GM18951 (cell line): ENCODE measurements around the gene MPST.

ENCODE experiments used
- POLR2A ChIP-seq: IDR thresholded peaks from 4 replicates; pipeline ENCODE4 v1.6.1; 2011; ENCODE audit warnings: mild to moderate bottlenecking; ENCODE audit not compliant: insufficient read length, insufficient read depth; ENCODE audit errors: extremely low read depth
- in situ Hi-C: fragments of 300-500 bp; cut with MboI; formaldehyde crosslinking; loops from one replicate; pipeline ENCODE4 v1.12.0; 2022; ENCODE audit warnings: low sequenced_read_pairs, mixed read lengths, inconsistent platforms; ENCODE audit not compliant: unreplicated experiment

MPST gene

DNA sequence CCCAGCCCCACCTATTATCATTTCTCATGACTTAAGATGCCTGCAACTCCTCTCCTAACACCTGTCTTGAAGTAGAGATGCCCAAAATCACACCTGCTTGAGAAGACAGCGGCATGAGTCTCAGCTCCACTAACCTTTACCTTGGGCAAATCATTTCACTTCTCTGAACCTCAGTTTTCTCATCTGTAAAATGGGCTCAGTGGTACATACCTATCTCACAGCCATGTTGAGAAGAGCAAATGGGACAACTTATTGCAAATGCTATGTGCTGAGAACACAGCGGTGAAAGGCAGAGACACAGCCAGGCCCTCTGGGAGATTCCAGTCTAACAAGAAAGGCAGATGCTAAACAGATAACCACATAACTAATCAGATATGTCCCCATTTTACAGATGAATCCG lies 8.1 kb upstream of the MPST start:
- in situ Hi-C loops = no loop called here
- no peak for TF ChIP-seq POLR2A

DNA sequence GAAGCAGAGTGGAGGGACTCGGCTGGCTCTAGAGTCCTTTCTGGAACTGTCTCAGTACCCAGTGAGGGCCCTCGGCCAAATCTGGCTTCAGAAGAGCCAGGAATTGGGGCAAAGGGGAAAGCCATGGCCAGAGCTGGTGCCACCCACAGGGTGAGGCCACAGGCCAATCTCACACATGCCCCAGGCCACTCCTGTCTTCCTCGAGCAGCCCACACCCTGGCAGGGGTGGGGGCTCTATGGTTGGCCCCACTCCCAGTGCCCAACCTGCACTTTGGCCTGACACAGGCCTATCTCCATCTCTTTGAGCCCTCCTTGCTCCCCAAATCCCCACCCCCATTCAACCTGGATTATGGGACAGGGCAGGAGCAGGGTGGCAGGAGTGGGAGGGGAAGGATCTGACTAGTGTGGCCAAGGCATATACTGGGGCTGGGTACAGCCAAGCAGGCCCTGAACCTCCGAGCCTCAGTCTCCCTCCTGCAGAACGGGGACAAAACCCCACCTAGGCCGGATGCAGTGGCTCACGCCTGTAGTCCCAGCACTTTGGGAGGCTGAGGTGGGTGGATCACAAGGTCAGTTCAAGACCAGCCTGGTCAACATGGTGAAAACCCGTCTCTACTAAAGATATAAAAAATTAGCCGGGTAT lies 7.2 kb upstream of the MPST start:
- no peak for TF ChIP-seq POLR2A
- in situ Hi-C loops = no loop called here

DNA sequence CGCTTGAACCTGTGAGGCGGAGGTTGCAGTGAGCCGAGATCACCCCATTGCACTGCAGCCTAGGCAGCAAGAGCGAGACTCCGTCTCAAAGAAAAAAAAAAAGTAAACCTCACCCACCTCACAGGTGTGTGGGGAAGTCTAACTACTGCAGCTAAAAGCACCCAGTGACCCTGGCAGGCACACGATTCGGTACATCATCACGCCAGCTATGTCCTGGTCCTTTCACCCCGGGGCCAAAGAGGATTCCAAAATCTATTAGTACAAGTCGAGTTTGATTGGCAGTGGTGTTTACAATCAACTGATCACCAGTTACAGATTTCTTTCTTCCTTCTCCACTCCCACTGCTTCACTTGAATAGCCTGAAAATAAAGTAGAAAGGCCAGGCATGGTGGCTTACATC lies 6.6 kb upstream of the MPST start:
- in situ Hi-C loops = no loop called here
- no peak for TF ChIP-seq POLR2A

DNA sequence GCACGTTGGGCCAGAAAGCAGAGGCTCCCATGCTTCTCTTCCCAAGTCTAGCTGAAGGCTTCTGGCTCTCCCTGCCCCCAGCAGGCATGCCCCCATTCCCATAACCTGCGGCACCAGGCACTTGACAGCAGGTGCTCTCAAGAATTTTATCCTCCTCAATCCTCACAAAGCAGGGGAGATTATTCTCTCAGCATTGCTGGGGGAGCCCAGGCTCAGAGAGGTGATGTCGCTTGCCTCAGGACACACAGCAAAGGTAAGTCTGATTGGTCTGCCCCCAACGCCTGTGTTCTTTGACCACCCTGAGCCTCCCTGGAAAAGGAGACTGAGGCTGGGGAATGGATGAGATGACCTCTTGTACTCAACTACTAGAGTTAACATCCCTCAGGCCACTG lies 5.1 kb upstream of the MPST start:
- in situ Hi-C loops = no loop called here
- no peak for TF ChIP-seq POLR2A

DNA sequence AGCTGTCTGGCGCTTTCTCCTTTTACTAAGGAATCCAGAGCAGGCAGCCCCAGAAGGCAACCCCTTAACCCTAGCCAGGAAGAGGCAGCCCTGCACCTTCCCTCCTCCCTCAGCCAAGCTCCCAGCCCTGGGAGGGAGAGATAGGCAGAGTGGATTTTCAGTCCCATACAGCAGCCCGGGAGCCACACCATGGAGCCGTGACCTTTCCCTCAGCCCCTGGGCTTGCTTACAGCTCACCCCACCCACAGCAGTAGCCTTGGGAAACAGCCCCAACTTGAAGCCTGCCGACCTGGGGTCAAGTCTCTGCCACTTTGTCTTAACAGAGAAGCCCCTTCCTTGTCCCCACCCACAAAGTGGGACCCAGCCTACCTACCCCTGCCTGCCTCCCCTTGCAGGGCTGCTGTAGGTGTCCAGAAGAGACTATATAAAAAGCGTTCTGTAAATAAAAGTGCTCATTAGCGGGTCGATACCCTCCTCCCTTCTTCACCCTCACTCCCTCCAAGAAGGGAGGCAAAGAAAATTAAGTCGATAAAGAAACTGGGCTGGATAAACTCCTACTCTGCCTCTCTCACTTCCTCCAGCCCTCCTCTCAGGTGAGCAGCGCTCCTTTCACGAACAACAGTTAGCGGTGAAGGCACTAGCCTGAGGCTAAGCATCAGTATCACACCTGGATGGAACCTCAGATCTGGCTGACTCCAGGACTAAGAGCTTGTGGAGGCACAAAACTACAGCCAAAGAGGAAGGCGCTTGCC lies 4.5 kb upstream of the MPST start:
- in situ Hi-C loops = no loop called here
- no peak for TF ChIP-seq POLR2A

DNA sequence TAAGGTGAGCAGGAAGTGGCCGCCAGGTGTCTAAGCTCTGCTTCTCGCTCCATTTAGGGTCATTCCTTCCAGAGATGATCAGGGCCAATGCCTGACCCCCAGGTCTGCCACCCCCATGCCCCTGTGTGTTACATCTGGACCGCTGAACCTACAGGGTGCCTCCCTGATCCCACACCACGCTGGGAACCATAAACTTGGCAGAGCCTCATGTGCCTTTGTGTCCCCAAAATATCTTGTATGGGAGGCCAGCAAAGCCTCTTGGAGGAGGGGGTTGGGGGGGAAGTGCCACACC lies 4.0 kb upstream of the MPST start:
- TF ChIP-seq POLR2A = no peak
- in situ Hi-C loops = no loop called here

DNA sequence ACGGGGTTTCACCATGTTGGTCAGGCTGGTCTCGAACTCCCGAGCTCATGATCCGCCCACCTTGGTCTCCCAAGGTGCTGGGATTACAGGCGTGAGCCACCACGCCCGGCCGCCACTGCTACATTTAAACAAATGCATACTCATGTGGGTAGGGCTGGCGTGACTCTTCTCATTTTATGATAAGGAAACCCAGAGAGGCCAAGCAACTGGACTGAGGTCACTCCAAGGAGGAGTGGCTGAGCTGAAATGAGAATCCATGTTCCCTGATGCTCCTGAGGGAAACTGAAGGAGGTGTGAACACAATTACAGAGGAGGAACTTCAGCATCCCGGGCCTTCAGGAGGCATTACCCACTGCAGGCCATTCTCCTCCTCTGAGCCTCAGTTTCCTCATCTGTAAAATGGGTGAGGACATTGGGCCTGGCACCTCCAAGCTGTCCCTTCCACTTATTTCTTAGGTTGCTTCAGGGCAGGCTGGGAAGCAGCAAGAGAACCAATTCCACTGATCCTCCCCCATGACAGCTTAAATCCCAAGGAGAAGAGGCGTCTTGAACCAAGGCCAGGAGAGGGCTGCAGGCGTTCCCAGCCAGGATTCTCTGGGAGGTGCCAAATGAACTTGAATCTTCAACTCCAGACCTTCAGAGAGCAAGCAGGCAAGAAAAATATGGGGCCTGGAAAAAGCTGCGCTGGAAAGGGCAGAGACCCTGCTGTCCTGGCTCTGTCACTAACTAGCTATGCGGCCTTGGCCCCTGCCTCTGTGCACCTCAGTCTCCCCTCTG lies 3.2 kb upstream of the MPST start:
- in situ Hi-C loops = no loop called here
- no peak for TF ChIP-seq POLR2A

DNA sequence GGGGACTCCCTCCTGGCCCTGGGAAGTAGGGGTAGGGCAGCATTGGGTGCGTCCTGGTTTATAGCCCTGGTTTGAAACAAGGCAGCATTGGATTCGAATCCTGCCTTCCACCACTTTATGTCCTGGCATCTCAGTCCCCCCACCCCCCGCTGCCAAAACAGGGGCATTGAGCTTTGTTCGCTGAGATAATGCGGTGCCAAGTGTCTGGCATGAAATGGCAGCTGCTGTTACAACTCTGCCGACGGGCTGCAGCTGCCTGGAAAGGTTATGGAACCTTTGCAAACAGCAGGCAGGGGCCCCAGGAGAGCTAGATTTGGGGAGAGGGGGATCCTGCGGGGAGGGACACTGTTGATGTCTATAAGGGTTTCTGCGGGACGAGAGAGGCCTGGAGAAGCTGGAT lies 2.2 kb upstream of the MPST start:
- in situ Hi-C loops = no loop called here
- no peak for TF ChIP-seq POLR2A

DNA sequence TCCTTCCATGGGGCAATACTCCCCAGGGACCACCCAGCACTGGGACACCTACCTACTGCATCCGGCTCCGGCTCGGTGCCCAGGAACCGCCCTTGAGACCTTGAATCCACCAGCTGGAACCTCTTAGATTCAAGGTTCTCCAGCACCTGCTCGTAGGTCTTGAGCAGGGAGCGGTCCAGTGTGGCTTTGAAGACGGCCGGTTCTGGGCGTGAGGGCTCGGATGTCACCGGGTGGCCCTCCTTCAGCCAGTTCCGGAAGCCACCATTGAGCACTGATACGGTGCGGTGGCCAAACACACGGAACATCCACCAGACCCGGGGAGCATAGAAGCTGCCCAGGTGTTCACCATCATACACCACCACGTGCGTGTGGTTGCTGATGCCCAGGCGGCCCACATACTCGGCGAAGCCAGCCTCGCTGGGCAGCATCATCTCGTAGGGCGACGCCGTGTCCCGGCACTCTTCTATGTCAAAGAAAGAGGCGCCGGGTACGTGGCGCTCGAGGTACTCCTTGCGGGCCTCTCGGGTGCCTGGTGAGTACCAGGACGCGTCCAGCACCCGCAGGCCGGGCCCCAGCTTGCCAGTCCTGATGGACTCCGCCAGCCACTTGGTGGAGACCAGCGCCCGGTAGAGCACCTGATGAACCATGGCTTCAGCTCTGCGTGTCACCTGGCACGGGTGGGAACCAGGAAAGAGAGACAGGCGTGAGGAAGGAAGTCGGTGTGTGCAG lies 1.3 kb upstream of the MPST start:
- TF ChIP-seq POLR2A = no peak
- in situ Hi-C loops = no loop called here

DNA sequence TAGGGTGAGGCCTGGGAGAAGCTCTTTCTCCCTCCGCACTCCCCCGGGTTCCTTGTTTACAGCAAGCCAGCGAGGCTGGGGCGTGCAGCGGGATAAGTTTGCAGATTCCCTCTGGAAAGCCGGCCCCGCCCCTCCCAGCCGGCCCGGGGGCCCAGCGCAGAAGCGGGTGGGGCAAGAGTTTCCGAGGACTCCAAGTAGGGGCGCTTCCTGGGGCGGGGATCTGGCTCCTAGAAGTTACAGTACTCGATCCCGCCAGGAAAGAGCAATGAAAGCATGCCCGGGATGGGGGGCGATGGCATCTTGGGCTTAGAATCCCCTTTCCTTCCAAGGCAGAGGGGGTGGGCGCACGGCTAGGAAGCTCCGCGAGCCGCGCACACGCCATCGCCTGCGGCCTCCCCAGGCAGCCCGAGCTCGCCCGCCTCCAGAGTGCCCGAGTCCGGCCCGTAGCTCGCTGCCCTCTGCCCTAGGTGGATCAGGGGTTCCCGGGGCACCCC lies 680 bp upstream of the MPST start:
- in situ Hi-C loops = no loop called here
- no peak for TF ChIP-seq POLR2A

DNA sequence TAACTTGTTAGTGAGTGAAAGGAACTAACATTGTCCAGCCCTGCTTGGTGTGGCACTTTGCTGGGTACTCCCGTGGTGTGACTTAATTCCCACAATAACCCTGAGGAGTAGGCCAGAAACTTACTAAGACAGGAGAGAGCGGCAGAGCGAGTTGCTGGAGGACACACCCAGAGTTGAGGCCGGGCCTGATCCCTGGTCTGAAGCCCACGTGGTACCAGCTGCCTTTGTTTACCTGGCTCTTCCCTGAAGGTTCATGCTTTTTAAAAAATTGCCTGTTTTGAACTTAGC lies 594 bp downstream of the MPST start:
- in situ Hi-C loops = no loop called here

DNA sequence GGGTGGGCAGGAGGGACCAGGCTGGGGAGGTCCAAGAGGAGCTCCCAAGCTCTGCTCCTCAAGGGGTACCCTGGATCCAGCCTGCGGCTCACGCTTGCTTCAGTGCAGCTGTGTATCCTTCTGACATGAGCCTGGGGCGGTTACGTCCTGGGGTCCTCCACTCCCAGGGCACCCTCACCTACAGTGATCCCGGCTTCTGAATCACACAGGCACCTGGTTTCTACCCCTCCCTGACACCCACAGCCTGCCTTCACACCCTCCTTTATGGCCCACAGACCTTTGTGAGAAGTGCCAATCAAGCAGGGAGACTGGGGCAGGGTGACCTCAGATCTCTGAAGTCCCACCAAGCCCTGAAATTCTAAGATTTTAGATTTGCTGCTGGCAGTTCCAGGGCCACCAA lies 1.5 kb downstream of the MPST start:
- no peak for TF ChIP-seq POLR2A
- in situ Hi-C loops = no loop called here

More for the DNA sequence above, 594 bp downstream of the MPST start:
- TF ChIP-seq POLR2A = no peak

DNA sequence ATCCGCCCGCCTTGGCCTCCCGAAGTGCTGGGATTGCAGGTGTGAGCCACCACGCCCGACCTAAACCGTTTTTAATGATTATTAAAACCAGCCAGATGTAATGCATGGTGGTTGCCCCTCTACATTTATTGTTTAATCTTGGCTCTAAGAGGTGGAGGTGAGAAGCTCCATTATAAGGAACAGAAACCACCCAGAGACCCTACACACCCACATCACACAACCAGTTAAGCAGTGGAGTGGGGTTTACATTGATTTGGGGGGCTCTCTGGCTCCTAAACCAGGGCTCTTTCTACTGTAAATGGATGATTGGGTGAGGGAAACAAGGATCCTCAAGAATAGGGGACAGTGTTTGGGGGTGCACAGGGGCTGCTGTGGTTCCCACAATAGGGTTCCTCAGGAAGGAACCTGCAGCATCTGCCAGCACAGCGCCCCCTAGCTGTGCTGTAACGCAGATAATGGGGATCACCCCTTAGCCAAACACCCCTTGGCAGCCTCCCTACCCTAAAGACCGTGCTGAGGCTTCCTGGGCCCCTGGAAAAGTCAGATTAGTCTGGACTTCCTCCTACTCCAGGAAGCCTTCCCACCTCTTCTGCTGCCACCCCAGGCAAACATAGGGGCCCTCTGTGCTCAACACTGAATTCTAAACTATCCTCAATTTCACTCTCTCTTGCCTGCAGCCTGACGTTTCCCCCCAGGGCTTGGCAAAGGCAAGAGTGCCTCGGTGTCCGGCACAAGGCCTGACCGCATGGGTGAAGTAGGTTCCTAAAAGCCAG lies 2.4 kb downstream of the MPST start:
- in situ Hi-C loops = no loop called here

More for the DNA sequence above, 2.4 kb downstream of the MPST start:
- no peak for TF ChIP-seq POLR2A
